Erythroblast (primary cell): Measurements from ENCODE around the gene GLI1.

Experiments
- GATA1 ChIP-seq: IDR thresholded peaks from 2 replicates; pipeline ENCODE4 v1.6.1; 2011; ENCODE audit warnings: low read depth, mild to moderate bottlenecking, control low read depth, low read length, moderate library complexity
- POLR2A ChIP-seq: IDR thresholded peaks from 2 replicates; pipeline ENCODE4 v1.6.1; 2011; ENCODE audit warnings: mild to moderate bottlenecking, low read length

- no peak for TF ChIP-seq POLR2A
- TF ChIP-seq GATA1, result no peak
Observed at GRCh38 chr12:57461276-57461916, 1.8 kb downstream of the GLI1 start.
